Measurements from ENCODE around the gene PICK1.
"Not testable (repeated sequence)": the region's sequence is repeated elsewhere in the genome, so short reads cannot be mapped to it uniquely, and the experiment has no call there.

Gene PICK1

DNA sequence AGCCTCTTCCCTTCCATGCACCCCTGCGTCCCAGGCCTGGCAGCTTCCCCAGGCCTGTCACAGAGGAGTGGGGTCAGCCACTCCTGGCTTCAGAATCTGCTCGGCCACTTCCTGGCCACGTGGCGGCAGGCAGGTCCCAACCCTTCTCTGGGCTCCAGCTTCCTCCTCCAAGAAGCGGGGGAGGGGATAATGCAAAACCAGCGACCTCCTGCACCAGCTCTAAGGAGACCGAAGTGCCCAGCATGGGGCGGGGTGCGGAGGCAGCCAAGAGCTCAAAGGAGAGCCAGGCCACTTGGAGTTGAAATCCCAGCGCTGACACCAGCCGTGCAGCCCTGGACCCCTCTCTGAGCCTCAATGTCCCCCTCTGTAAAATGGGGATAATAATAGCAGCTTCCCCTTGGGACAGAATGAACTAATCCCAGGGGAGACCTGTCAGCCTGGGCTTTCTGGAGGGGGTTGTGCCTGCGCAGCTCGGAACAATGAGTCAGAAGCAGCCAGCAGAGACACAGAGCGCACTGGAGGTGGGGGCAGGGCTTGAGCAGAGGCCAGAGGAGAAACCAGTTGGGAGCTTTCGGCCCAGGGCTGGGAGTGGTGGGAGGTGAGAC lies 22.8 kb upstream of the PICK1 start:
- Histone ChIP-seq H3K4me2 (ENCODE audit: low read length) (no peak overlapping the region), H3K4me1 (no peaks in the 10 kb centered on the region), H3K27ac (peak overlapping the region; percentile 39), H3K4me3 (ENCODE audit: low read depth, low read length) (no peak overlapping the region), H3K27me3 (ENCODE audit: control insufficient read depth, insufficient read depth, low read length) (no peaks in the 10 kb centered on the region), H3K79me2 (no peaks in the 10 kb centered on the region), H3K36me3 (ENCODE audit: control insufficient read depth, insufficient read depth, low read length) (no peaks in the 10 kb centered on the region), H3K9ac (no peak overlapping the region), H3K9me3 (ENCODE audit: control insufficient read depth, low read length) (no peaks in the 10 kb centered on the region), H2AFZ (no peak overlapping the region)
- TF ChIP-seq, protein P1, sequence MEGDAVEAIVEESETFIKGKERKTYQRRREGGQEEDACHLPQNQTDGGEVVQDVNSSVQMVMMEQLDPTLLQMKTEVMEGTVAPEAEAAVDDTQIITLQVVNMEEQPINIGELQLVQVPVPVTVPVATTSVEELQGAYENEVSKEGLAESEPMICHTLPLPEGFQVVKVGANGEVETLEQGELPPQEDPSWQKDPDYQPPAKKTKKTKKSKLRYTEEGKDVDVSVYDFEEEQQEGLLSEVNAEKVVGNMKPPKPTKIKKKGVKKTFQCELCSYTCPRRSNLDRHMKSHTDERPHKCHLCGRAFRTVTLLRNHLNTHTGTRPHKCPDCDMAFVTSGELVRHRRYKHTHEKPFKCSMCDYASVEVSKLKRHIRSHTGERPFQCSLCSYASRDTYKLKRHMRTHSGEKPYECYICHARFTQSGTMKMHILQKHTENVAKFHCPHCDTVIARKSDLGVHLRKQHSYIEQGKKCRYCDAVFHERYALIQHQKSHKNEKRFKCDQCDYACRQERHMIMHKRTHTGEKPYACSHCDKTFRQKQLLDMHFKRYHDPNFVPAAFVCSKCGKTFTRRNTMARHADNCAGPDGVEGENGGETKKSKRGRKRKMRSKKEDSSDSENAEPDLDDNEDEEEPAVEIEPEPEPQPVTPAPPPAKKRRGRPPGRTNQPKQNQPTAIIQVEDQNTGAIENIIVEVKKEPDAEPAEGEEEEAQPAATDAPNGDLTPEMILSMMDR (IDR thresholded peaks at IDR 0.05), result no peak

DNA sequence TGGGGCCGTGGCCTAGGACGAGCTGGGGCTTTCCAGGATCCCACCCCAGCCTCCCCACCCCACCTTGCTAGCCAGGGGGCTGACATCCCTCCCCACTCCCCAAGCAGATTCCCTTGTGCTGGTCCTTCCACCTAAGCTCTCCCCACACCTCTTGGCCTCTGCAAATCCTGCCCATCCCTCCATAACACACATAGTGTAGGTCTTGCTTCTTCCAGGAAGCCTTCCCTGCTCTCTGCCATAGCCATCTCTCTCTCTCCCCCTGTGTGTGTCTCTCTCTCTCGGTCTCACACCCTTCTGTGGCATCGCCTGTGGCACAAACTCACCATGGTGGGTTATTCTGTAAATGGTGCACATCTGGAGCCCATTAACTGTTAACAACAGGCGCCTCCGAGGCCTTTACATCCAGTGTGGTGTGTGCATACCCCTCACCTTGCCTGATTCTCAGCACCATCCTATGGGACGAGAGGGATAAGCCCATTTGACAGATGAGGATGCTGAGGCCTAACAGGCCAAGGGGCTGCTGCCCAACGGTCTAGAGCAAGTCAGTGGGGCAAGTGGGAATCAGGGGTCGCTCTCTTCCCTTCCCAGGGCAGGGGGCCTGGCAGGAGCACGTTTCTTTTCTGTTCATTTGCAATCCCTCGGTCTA lies 22.2 kb upstream of the PICK1 start:
- Histone ChIP-seq H3K4me1 (no peaks in the 10 kb centered on the region), H3K4me3 (ENCODE audit: low read depth, low read length) (no peak overlapping the region), H3K9ac (no peak overlapping the region), H3K79me2 (no peaks in the 10 kb centered on the region), H3K9me3 (ENCODE audit: control insufficient read depth, low read length) (no peaks in the 10 kb centered on the region), H3K27ac (no peak overlapping the region), H3K4me2 (ENCODE audit: low read length) (no peak overlapping the region), H2AFZ (no peak overlapping the region), H3K27me3 (ENCODE audit: control insufficient read depth, insufficient read depth, low read length) (no peaks in the 10 kb centered on the region), H3K36me3 (ENCODE audit: control insufficient read depth, insufficient read depth, low read length) (no peaks in the 10 kb centered on the region)
- TF ChIP-seq, protein P1 (IDR thresholded peaks at IDR 0.05), result no peak

DNA sequence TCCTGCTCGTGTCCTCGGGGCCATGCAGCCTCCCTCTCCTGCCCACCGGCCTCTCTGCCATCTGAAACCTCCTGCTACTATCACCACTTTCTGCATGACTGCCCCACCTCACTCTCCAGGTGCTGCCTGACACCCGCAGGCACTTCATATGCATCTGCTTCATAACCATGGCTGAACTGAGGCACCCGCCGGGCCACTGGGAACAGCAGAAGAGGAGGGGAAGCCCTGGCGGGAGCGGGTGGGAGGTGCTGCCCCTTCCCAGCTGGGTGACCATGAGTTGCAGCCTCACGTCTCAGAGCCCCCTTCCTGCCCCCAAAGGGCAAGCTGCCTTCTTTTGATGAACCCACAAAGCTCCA lies 21.7 kb upstream of the PICK1 start:
- Histone ChIP-seq H3K9me3 (ENCODE audit: control insufficient read depth, low read length) (no peaks in the 10 kb centered on the region), H2AFZ (no peak overlapping the region), H3K27me3 (ENCODE audit: control insufficient read depth, insufficient read depth, low read length) (no peaks in the 10 kb centered on the region), H3K9ac (no peak overlapping the region), H3K36me3 (ENCODE audit: control insufficient read depth, insufficient read depth, low read length) (no peaks in the 10 kb centered on the region), H3K79me2 (no peaks in the 10 kb centered on the region), H3K4me1 (no peaks in the 10 kb centered on the region), H3K27ac (no peak overlapping the region), H3K4me2 (ENCODE audit: low read length) (no peak overlapping the region), H3K4me3 (ENCODE audit: low read depth, low read length) (no peak overlapping the region)
- TF ChIP-seq, protein P1 (IDR thresholded peaks at IDR 0.05), result no peak

DNA sequence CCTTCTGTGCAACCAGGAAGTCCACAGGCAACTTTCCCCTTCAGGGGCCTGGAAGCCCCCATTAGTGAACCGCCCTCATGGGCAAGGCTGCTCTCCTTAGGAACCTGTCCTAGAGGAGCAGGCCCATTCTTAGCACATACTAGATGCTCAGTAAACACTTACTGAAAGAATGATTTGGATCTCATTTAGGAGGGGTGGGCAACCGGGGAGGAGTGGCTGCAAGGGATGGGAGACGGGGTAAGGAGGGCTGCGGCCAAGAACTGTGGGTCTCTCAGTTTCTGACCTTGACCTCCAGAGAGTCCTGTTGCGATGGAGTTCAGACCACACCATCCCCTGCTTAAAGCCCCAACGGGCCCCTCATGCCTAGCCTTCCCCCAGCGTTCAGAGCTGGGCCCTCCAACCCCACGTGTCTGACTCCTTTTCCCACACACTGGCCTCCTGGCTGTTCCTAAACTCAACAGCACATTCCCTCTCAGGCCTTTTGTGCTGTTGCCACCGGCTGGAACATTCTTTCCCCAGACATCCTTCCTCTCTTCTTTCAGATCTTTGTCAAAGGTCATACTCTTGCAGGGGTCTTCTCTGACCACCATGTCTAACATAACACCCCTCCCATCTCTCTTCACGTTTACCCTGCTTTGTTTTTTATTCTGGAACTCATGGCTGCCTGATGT lies 20.7 kb upstream of the PICK1 start:
- Histone ChIP-seq H3K79me2 (no peaks in the 10 kb centered on the region), H3K4me3 (ENCODE audit: low read depth, low read length) (no peak overlapping the region), H3K27ac (no peak overlapping the region), H2AFZ (no peak overlapping the region), H3K27me3 (ENCODE audit: control insufficient read depth, insufficient read depth, low read length) (no peaks in the 10 kb centered on the region), H3K9me3 (ENCODE audit: control insufficient read depth, low read length) (no peaks in the 10 kb centered on the region), H3K4me1 (no peaks in the 10 kb centered on the region), H3K36me3 (ENCODE audit: control insufficient read depth, insufficient read depth, low read length) (no peaks in the 10 kb centered on the region), H3K4me2 (ENCODE audit: low read length) (no peak overlapping the region), H3K9ac (no peak overlapping the region)
- TF ChIP-seq, protein P1 (IDR thresholded peaks at IDR 0.05), result no peak

DNA sequence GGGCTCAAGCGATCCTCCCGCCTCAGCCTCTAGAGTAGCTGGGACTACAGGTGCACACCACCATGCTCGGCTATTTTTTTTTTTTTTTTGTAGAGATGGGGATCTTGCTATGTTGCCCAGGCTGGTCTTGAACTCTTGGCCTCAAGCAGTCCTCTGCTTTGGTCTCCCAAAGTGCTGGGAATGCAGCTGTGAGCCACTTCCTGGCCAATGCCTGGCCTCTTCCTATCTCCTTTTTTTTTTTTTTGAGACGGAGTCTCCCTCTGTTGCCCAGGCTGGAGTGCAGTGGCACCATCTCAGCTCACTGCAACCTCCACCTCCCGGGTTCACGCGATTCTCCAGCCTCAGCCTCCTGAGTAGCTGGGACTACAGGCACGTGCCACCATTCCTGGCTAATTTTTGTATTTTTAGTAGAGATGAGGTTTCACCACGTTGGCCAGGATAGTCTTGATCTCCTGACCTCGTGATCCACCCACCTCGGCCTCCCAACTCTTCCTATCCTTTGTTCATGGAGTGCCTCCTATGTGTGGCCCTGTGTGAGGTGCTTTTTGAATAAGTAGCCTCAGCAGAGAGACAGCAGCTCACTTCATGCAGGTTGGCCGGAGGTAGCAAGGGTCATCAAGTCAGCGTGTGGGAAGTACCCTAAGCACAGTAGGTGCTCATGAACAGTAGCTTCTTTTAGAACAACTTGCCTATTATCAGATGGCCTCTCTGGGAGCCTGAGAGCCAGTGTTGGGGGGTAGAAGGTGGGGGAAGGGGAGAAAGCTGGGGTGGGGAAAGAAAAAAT lies 19.6 kb upstream of the PICK1 start:
- not testable (repeated sequence) for H3K4me1 ChIP-seq; H3K9me3 ChIP-seq (ENCODE audit: control insufficient read depth, low read length); H3K27ac ChIP-seq; H3K27me3 ChIP-seq (ENCODE audit: control insufficient read depth, insufficient read depth, low read length); H2AFZ ChIP-seq; H3K4me2 ChIP-seq (ENCODE audit: low read length); H3K79me2 ChIP-seq; H3K36me3 ChIP-seq (ENCODE audit: control insufficient read depth, insufficient read depth, low read length); H3K9ac ChIP-seq; H3K4me3 ChIP-seq (ENCODE audit: low read depth, low read length)
